OCI-LY3 (cell line): Measurements from ENCODE around the gene STKLD1.

Source experiments
- H2AFZ ChIP-seq: fragments of 200-600, 300-600 bp; shearing (Covaris generic); 2 replicates; pipeline ENCODE4 v1.6.0; 2014; ENCODE audit warnings: antibody characterized with exemption, low read depth, low read length
- H3K27ac ChIP-seq: fragments of 200-600, 300-600 bp; sonication (generic); 2 replicates; pipeline ENCODE4 v1.5.1; 2014; ENCODE audit warnings: mild to moderate bottlenecking, low read length, moderate library complexity, mixed read lengths
- H3K27me3 ChIP-seq: fragments of 200-600, 300-600 bp; sonication (generic); 2 replicates; pipeline ENCODE4 v1.6.1; 2014; ENCODE audit warnings: low read depth, low read length, mixed read lengths
- H3K36me3 ChIP-seq: fragments of 200-600, 300-600 bp; sonication (generic); replicated peaks from 2 replicates; pipeline ENCODE3; 2014; ENCODE audit warnings: low read depth, low read length, mixed read lengths
- H3K4me1 ChIP-seq: fragments of 300-600, 200-600 bp; sonication (generic); 2 replicates; pipeline ENCODE4 v1.6.1; 2014; ENCODE audit warnings: low read length, mixed read lengths
- H3K4me2 ChIP-seq: fragments of 200-600, 300-600 bp; sonication (generic); 2 replicates; pipeline ENCODE4 v1.6.1; 2014; ENCODE audit warnings: low read length, mixed read lengths
- H3K4me3 ChIP-seq: fragments of 300-600, 200-600 bp; sonication (generic); 2 replicates; pipeline ENCODE4 v1.5.1; 2014; ENCODE audit warnings: antibody characterized with exemption, mild to moderate bottlenecking, low read length, moderate library complexity
- H3K79me2 ChIP-seq: fragments of 300-600, 200-600 bp; shearing (Covaris generic); 2 replicates; pipeline ENCODE4 v1.6.1; 2014; ENCODE audit warnings: mild to moderate bottlenecking, low read length, mixed read lengths
- H3K9ac ChIP-seq: fragments of 300-600, 200-600 bp; shearing (Covaris generic); 2 replicates; pipeline ENCODE4 v1.6.0; 2014; ENCODE audit warnings: mild to moderate bottlenecking, low read length, moderate library complexity
- H3K9me3 ChIP-seq: fragments of 200-600, 300-600 bp; shearing (Covaris generic); 2 replicates; pipeline ENCODE4 v1.6.1; 2014; ENCODE audit warnings: low read length, mixed read lengths; ENCODE audit not compliant: insufficient read depth
- H4K20me1 ChIP-seq: fragments of 200-600, 300-600 bp; sonication (generic); 2 replicates; pipeline ENCODE4 v1.6.1; 2016; ENCODE audit warnings: low read length, mixed read lengths; ENCODE audit not compliant: insufficient read depth
- EZH2phosphoT487 ChIP-seq: fragments of 200-600 bp; shearing (Covaris generic); IDR thresholded peaks from 2 replicates; pipeline ENCODE4 v1.6.1; 2018; ENCODE audit warnings: antibody characterized with exemption, mixed run types, low read depth
- TF ChIP-seq, protein P1 (sequence below): fragments of 200-600, 300-600 bp; sonication (generic); IDR thresholded peaks from 2 replicates; pipeline ENCODE4 v1.5.1; 2014; ENCODE audit warnings: antibody characterized with exemption, low read length, low read depth

Gene STKLD1

DNA sequence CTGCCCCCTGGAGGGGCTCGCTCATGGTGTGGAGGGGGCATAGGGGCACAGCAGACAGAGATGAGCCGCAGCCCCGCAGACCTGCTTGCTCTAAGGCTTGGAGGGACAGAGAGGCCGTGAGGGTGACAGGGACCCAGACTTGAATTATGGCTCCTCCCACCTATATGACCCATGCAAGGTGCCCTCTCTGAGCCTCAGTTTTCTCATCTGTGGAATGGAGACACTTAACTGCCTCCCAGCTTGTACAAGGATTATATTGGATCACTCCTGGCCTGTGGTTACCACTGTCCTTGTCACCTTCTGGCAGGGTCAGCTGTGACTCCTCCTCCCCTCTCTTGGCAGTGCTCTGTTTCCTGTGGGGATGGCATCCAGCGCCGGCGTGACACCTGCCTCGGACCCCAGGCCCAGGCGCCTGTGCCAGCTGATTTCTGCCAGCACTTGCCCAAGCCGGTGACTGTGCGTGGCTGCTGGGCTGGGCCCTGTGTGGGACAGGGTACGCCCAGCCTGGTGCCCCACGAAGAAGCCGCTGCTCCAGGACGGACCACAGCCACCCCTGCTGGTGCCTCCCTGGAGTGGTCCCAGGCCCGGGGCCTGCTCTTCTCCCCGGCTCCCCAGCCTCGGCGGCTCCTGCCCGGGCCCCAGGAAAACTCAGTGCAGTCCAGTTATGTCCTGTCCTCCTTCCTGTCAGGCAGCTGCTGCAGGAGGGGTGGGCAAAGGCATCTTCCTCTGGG, 78.9 kb downstream of the STKLD1 start:
- H4K20me1 ChIP-seq = no peaks in the 10 kb centered on the region
- H3K4me2 ChIP-seq = no peak overlapping the region
- TF ChIP-seq, protein P1, sequence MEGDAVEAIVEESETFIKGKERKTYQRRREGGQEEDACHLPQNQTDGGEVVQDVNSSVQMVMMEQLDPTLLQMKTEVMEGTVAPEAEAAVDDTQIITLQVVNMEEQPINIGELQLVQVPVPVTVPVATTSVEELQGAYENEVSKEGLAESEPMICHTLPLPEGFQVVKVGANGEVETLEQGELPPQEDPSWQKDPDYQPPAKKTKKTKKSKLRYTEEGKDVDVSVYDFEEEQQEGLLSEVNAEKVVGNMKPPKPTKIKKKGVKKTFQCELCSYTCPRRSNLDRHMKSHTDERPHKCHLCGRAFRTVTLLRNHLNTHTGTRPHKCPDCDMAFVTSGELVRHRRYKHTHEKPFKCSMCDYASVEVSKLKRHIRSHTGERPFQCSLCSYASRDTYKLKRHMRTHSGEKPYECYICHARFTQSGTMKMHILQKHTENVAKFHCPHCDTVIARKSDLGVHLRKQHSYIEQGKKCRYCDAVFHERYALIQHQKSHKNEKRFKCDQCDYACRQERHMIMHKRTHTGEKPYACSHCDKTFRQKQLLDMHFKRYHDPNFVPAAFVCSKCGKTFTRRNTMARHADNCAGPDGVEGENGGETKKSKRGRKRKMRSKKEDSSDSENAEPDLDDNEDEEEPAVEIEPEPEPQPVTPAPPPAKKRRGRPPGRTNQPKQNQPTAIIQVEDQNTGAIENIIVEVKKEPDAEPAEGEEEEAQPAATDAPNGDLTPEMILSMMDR = no peak
- no peak for TF ChIP-seq EZH2phosphoT487
- H3K4me3 ChIP-seq = no peak overlapping the region
- H3K27me3 ChIP-seq = peaks cover 19% of the 10 kb centered on the region
- H3K4me1 ChIP-seq = peaks cover 5% of the 10 kb centered on the region
- H3K79me2 ChIP-seq = no peaks in the 10 kb centered on the region
- H2AFZ ChIP-seq = no peak overlapping the region
- H3K36me3 ChIP-seq = no peaks in the 10 kb centered on the region
- no peak overlapping the region for H3K27ac ChIP-seq
- no peaks in the 10 kb centered on the region for H3K9me3 ChIP-seq
- H3K9ac ChIP-seq = no peak overlapping the region
